Measurements from ENCODE around the gene NKAP. TPM values are rescaled to one million over a fixed set of nuclear protein-coding genes. Genes with fewer than 3 reads are reported as not detected.

NKAP gene
- total and polyA plus RNA-seq, 2 donors (not counting 1 experiment from before 2014, with no cell fraction given): 2.3 to 17.9 TPM

- H3K4me3 Mint-ChIP-seq: peak overlapping the region; percentile 96
- no peaks in the 10 kb centered on the region for H4K20me1 ChIP-seq (ENCODE audit: control insufficient read depth, insufficient read depth, low read length, poor library complexity, severe bottlenecking)
- POLR2A ChIA-PET: no interaction called here
- no peaks in the 10 kb centered on the region for H3K27me3 Mint-ChIP-seq
- no peaks in the 10 kb centered on the region for H3K9me3 ChIP-seq (ENCODE audit: control extremely low read depth in 1 of 3, control insufficient read depth in 2 of 3, insufficient read depth in 1 of 3, low read length in 2 of 3)
- intact Hi-C loops (cut with micrococcal nuclease): loop anchor here (10.0 kb wide), 1 partner anchor 477 kb away; the partner anchor contains the start of gene SLC25A5
- WGBS (ENCODE audit: insufficient coverage): 74% methylated on average over 7 of the region's 13 CpGs
- H2AFZ ChIP-seq (ENCODE audit: insufficient read depth, low read depth, low read length, poor library complexity, severe bottlenecking): peak overlapping the region; percentile 76
- TF ChIP-seq, protein P1, sequence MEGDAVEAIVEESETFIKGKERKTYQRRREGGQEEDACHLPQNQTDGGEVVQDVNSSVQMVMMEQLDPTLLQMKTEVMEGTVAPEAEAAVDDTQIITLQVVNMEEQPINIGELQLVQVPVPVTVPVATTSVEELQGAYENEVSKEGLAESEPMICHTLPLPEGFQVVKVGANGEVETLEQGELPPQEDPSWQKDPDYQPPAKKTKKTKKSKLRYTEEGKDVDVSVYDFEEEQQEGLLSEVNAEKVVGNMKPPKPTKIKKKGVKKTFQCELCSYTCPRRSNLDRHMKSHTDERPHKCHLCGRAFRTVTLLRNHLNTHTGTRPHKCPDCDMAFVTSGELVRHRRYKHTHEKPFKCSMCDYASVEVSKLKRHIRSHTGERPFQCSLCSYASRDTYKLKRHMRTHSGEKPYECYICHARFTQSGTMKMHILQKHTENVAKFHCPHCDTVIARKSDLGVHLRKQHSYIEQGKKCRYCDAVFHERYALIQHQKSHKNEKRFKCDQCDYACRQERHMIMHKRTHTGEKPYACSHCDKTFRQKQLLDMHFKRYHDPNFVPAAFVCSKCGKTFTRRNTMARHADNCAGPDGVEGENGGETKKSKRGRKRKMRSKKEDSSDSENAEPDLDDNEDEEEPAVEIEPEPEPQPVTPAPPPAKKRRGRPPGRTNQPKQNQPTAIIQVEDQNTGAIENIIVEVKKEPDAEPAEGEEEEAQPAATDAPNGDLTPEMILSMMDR (IDR thresholded peaks at IDR 0.05): no peak
- no peak for TF ChIP-seq EZH2 (IDR thresholded peaks at IDR 0.05; ENCODE audit: borderline replicate concordance, insufficient read depth, low read depth, low read length, poor library complexity, severe bottlenecking)
- H3K36me3 ChIP-seq (replicated peaks in 1 of 2; ENCODE audit: control extremely low read depth in 1 of 2, control insufficient read depth in 1 of 2, extremely low read depth in 1 of 2, insufficient read depth in 2 of 2, low read length in 1 of 2): no peaks in the 10 kb centered on the region
- no peak for DNase-seq
- peak overlapping the region; percentile 68 for H3K4me2 ChIP-seq (replicated peaks; ENCODE audit: low read depth, low read length, poor library complexity, severe bottlenecking)
- H3K9ac ChIP-seq (ENCODE audit: low read length): peak overlapping the region; percentile 76
- no peak for ATAC-seq (ENCODE audit: low read depth)
- peaks cover 18% of the 10 kb centered on the region for H3K4me1 Mint-ChIP-seq
- peak overlapping the region; percentile 86 to 88 for H3K27ac ChIP-seq (ENCODE audit: low read length in 2 of 2)
- peak overlapping the region; percentile 94 for H3K27ac Mint-ChIP-seq
- peaks cover 15 to 21% of the 10 kb centered on the region in 2 donors for H3K4me1 ChIP-seq (ENCODE audit: control insufficient read depth in 2 of 2, insufficient read depth in 2 of 2, low read length in 2 of 2)
- H3K79me2 ChIP-seq (ENCODE audit: control insufficient read depth, insufficient read depth, low read length): peaks cover 22% of the 10 kb centered on the region
- peak overlapping the region; percentile 56 to 91 (median 75) for H3K4me3 ChIP-seq (ENCODE audit: control extremely low read depth in 1 of 5, extremely low read depth in 1 of 5, insufficient read depth in 1 of 5, low read depth in 2 of 5, low read length in 4 of 5)
- H3K9me3 Mint-ChIP-seq (ENCODE audit: insufficient read depth): no peaks in the 10 kb centered on the region
- CTCF ChIA-PET: no interaction called here
- no peaks in the 10 kb centered on the region for H3K27me3 ChIP-seq (replicated peaks in 1 of 4; ENCODE audit: control extremely low read depth in 1 of 4, control insufficient read depth in 3 of 4, insufficient read depth in 4 of 4, low read length in 3 of 4)
These were observed 1.3 kb downstream of the NKAP start for GRCh38 chrX:119942173-119942819.

DNA sequence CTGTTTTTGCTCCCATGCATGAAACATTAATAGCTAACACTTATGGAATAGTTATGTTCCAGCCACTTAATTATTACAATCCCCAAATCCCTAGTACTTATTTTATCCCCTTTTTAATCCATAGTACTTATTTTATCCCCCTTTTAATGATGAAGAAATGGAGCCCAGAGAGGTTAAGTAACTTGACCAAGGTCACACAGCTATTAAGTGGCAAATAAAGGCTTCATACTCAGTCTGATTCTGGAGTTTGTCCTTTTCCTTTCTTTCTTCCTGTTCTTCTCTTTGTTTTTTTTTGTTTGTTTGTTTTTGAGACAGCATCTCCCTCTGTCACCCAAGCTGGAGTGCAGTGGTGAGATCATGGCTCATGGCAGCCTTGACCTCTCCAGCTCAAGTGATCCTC lies 2.2 kb downstream of the NKAP start:
- TF ChIP-seq, protein P1 (IDR thresholded peaks at IDR 0.05): no peak
- no peak for TF ChIP-seq EZH2 (IDR thresholded peaks at IDR 0.05; ENCODE audit: borderline replicate concordance, insufficient read depth, low read depth, low read length, poor library complexity, severe bottlenecking)
- peaks cover 0 to 3% of the 10 kb centered on the region in 2 experiments for H3K36me3 ChIP-seq (replicated peaks in 1 of 2; ENCODE audit: control extremely low read depth in 1 of 2, control insufficient read depth in 1 of 2, extremely low read depth in 1 of 2, insufficient read depth in 2 of 2, low read length in 1 of 2)
- H3K79me2 ChIP-seq (ENCODE audit: control insufficient read depth, insufficient read depth, low read length): peaks cover 22% of the 10 kb centered on the region
- intact Hi-C loops (cut with micrococcal nuclease): loop anchor here (10.0 kb wide), 1 partner anchor 477 kb away; the partner anchor contains the start of gene SLC25A5
- H3K4me2 ChIP-seq (replicated peaks; ENCODE audit: low read depth, low read length, poor library complexity, severe bottlenecking): peak overlapping the region; percentile 27
- no peak overlapping the region for H2AFZ ChIP-seq (ENCODE audit: insufficient read depth, low read depth, low read length, poor library complexity, severe bottlenecking)
- no peak for DNase-seq
- H3K4me3 Mint-ChIP-seq: peak overlapping the region; percentile 23
- CTCF ChIA-PET: no interaction called here
- ATAC-seq (ENCODE audit: low read depth): no peak
- no peak overlapping the region for H3K27ac Mint-ChIP-seq
- H3K4me1 ChIP-seq (ENCODE audit: control insufficient read depth in 2 of 2, insufficient read depth in 2 of 2, low read length in 2 of 2): peaks cover 15 to 21% of the 10 kb centered on the region in 2 donors
- POLR2A ChIA-PET: no interaction called here
- H4K20me1 ChIP-seq (ENCODE audit: control insufficient read depth, insufficient read depth, low read length, poor library complexity, severe bottlenecking): no peaks in the 10 kb centered on the region
- H3K27me3 Mint-ChIP-seq: no peaks in the 10 kb centered on the region
- H3K9ac ChIP-seq (ENCODE audit: low read length): no peak overlapping the region
- no peak overlapping the region for H3K4me3 ChIP-seq (ENCODE audit: control extremely low read depth in 1 of 5, extremely low read depth in 1 of 5, insufficient read depth in 1 of 5, low read depth in 2 of 5, low read length in 4 of 5)
- peaks cover 18% of the 10 kb centered on the region for H3K4me1 Mint-ChIP-seq
- H3K27ac ChIP-seq (ENCODE audit: low read length in 2 of 2): no peak overlapping the region
- H3K27me3 ChIP-seq (replicated peaks in 1 of 4; ENCODE audit: control extremely low read depth in 1 of 4, control insufficient read depth in 3 of 4, insufficient read depth in 4 of 4, low read length in 3 of 4): no peaks in the 10 kb centered on the region
- no peaks in the 10 kb centered on the region for H3K9me3 ChIP-seq (ENCODE audit: control extremely low read depth in 1 of 3, control insufficient read depth in 2 of 3, insufficient read depth in 1 of 3, low read length in 2 of 3)
- H3K9me3 Mint-ChIP-seq (ENCODE audit: insufficient read depth): no peaks in the 10 kb centered on the region

All from B cell (primary cell).